Tibial nerve (tissue), 4 donors: ENCODE results near the gene GPR25. TPM values are rescaled to one million over a fixed set of nuclear protein-coding genes. Genes with fewer than 3 reads are reported as not detected.

Experiments used
- DNase-seq, 2 donors: peaks; one replicate each; pipeline ENCODE4 v3.0.0-alpha.2; 2019; ENCODE audit warnings: low spot score in 2 of 2
- H3K27ac ChIP-seq, 4 donors: fragments of 200-600 bp; sonication (generic) in 3 of 4; one replicate each; pipeline ENCODE4 v1.5.1; 2017 to 2019; ENCODE audit warnings: mild to moderate bottlenecking in 1 of 4
- H3K27me3 ChIP-seq, 2 donors: fragments of 200-600 bp; sonication (generic) in 1 of 2; one replicate each; pipeline versions ENCODE4 v1.5.1 to v1.6.0; 2017 to 2019
- H3K36me3 ChIP-seq, 3 donors: fragments of 200-600 bp; sonication (generic); one replicate each; pipeline ENCODE4 v1.5.1; 2018 to 2019
- H3K4me1 ChIP-seq, 4 donors: fragments of 200-600 bp; sonication (generic) in 3 of 4; one replicate each; pipeline ENCODE4 v1.5.1; 2017 to 2019
- H3K4me3 ChIP-seq, 4 donors: fragments of 200-600 bp; sonication (generic) in 3 of 4; one replicate each; pipeline ENCODE4 v1.5.1; 2017 to 2019; ENCODE audit warnings: mild to moderate bottlenecking in 1 of 4, moderate library complexity in 1 of 4
- H3K9me3 ChIP-seq, 4 donors: fragments of 200-600 bp; sonication (generic) in 3 of 4; one replicate each; pipeline ENCODE4 v1.5.1; 2017 to 2019
- EP300 ChIP-seq, 2 donors: sonication (generic); formaldehyde crosslinking; IDR thresholded peaks; one replicate each; pipeline ENCODE4 v1.6.1; 2017; ENCODE audit warnings: antibody characterized with exemption in 2 of 2, mild to moderate bottlenecking in 1 of 2
- POLR2A ChIP-seq, 2 donors: fragments of 450-650 bp; IDR thresholded peaks; one replicate each; pipeline ENCODE4 v1.6.1; 2017; ENCODE audit warnings: antibody characterized with exemption in 2 of 2, mild to moderate bottlenecking in 2 of 2, moderate library complexity in 2 of 2
- WGBS, 2 donors: methylation state at CpG; one replicate each; pipeline ENCODE4 v1.1.5; 2018; 5-methylcytosine and 5-hydroxymethylcytosine counted together
- total RNA-seq, 4 donors: library from RNA; depleted of rRNA; stranded (reverse); fragments of >200 nt; gene quantifications; one replicate each; pipeline ENCODE4 v1.1.0, GENCODE V29; 2016
- TF ChIP-seq, protein P1 (sequence below), 5 experiments: fragments of 200-600 bp in 3 of 5; fragments of 450-650 bp in 2 of 5; sonication (generic) in 3 of 5; IDR thresholded peaks; one replicate each; pipeline ENCODE4 v1.5.1; 2016 to 2019; ENCODE audit warnings: antibody characterized with exemption in 5 of 5, mild to moderate bottlenecking in 3 of 5, moderate library complexity in 2 of 5

The GPR25 gene
- total RNA-seq, 4 donors from 2014 or later, result not detected

DNA sequence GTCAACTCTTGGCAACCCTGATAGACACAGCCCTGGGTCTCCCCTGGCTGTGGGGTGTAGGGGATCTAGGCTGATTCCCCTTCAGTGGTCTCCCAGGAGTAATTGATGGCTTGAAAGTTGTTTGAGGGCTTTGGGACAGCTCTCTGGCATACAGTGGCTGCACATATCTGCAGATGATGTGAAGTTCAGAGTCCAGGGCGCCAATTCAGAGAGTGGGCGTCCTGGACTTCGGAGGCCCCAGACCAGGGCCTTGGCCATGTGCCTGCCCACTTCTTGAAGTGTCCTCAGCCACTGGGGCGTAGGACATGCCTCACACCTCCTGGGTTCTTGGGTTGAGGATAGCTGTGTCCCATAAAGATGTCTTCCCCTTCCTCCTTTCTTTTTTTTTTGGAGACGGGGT lies 24.5 kb downstream of the GPR25 start:
- Histone ChIP-seq H3K9me3 (no peaks in the 10 kb centered on the region), H3K27me3 (peaks cover 0 to 26% of the 10 kb centered on the region in 2 donors), H3K27ac (peak overlapping the region in 1 of 4 donors; percentile 50), H3K4me3 (no peak overlapping the region), H3K36me3 (no peaks in the 10 kb centered on the region), H3K4me1 (peaks cover 0 to 3% (median 0%) of the 10 kb centered on the region in 4 donors)
- no peak for DNase-seq
- TF ChIP-seq, protein P1, sequence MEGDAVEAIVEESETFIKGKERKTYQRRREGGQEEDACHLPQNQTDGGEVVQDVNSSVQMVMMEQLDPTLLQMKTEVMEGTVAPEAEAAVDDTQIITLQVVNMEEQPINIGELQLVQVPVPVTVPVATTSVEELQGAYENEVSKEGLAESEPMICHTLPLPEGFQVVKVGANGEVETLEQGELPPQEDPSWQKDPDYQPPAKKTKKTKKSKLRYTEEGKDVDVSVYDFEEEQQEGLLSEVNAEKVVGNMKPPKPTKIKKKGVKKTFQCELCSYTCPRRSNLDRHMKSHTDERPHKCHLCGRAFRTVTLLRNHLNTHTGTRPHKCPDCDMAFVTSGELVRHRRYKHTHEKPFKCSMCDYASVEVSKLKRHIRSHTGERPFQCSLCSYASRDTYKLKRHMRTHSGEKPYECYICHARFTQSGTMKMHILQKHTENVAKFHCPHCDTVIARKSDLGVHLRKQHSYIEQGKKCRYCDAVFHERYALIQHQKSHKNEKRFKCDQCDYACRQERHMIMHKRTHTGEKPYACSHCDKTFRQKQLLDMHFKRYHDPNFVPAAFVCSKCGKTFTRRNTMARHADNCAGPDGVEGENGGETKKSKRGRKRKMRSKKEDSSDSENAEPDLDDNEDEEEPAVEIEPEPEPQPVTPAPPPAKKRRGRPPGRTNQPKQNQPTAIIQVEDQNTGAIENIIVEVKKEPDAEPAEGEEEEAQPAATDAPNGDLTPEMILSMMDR (IDR thresholded peaks at IDR 0.05), result no peak
- TF ChIP-seq POLR2A (IDR thresholded peaks at IDR 0.05), result no peak
- TF ChIP-seq EP300 (IDR thresholded peaks at IDR 0.05), result no peak
- 83 to 86% methylated on average over 5 of the region's 5 CpGs for WGBS, 2 donors

DNA sequence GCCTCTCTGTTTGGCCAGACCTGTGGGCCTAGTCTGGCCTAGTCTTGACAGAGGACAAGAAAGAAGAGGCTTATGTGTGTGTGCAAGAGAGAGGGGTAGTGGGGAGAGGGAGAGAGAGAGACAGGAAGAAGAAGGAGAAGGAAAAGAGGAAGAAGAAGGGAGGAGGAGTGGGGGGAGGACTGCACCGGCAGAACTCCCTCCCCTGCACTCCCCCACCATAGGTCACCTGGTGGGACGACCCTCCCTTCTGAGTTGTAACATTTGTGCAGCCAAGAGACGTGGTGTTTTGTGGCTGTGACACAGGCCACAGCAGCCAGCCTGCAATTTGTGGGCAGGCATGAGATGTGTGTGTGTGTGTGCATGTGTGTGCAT lies 26.2 kb downstream of the GPR25 start:
- H3K4me1 ChIP-seq, result no peaks in the 10 kb centered on the region
- H3K36me3 ChIP-seq, result no peaks in the 10 kb centered on the region
- no peak overlapping the region for H3K4me3 ChIP-seq
- H3K27me3 ChIP-seq, result peaks cover 0 to 12% of the 10 kb centered on the region in 2 donors
- no peaks in the 10 kb centered on the region for H3K9me3 ChIP-seq
- 48 to 50% methylated on average over 3 of the region's 3 CpGs for WGBS, 2 donors
- no peak overlapping the region for H3K27ac ChIP-seq
- TF ChIP-seq POLR2A (IDR thresholded peaks at IDR 0.05) (no peak), EP300 (IDR thresholded peaks at IDR 0.05) (no peak)
- TF ChIP-seq, protein P1 (IDR thresholded peaks at IDR 0.05), result no peak
- DNase-seq, result no peak

GRCh38 chr1:200899451-200899915 lies 26.7 kb downstream of the GPR25 start:
- Histone ChIP-seq H3K9me3 (no peaks in the 10 kb centered on the region), H3K36me3 (no peaks in the 10 kb centered on the region), H3K27ac (no peak overlapping the region), H3K4me1 (no peaks in the 10 kb centered on the region), H3K4me3 (no peak overlapping the region), H3K27me3 (peaks cover 0 to 8% of the 10 kb centered on the region in 2 donors)
- WGBS, 2 donors, result 86 to 87% methylated on average over 10 of the region's 10 CpGs
- TF ChIP-seq POLR2A (IDR thresholded peaks at IDR 0.05) (no peak), EP300 (IDR thresholded peaks at IDR 0.05) (no peak)
- TF ChIP-seq, protein P1 (IDR thresholded peaks at IDR 0.05), result no peak
- DNase-seq, result no peak

GRCh38 chr1:200899954-200900867 lies 27.4 kb downstream of the GPR25 start:
- WGBS, 2 donors, result 92 to 93% methylated on average over 15 to 16 of the region's 16 CpGs
- Histone ChIP-seq H3K9me3 (no peaks in the 10 kb centered on the region), H3K27me3 (peaks cover 0 to 3% of the 10 kb centered on the region in 2 donors), H3K27ac (no peak overlapping the region), H3K36me3 (no peaks in the 10 kb centered on the region), H3K4me1 (no peaks in the 10 kb centered on the region), H3K4me3 (no peak overlapping the region)
- TF ChIP-seq, protein P1 (IDR thresholded peaks at IDR 0.05), result no peak
- TF ChIP-seq POLR2A (IDR thresholded peaks at IDR 0.05) (no peak), EP300 (IDR thresholded peaks at IDR 0.05) (no peak)
- no peak for DNase-seq

DNA sequence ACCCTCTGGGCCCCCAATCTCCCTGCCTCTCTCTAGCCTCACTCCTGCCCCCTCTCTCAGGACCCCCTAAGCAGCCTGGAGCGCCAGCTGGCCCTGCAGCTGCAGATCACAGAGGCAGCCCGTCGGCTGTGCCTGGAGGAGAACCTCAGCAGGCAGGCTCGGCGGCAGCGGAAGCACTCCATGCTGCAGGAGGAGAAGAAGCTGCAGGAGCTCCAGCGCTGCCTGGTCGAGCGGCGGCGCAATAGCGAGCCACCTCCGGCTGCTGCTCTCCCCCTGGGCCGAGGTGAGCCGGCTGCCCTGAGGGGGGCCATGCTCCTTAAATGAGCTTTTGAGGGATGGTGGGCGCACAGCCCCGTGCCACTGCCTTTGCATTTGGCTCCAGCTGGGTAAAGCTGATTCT lies 28.1 kb downstream of the GPR25 start:
- no peak for DNase-seq
- Histone ChIP-seq H3K27ac (no peak overlapping the region), H3K4me1 (no peaks in the 10 kb centered on the region), H3K9me3 (no peaks in the 10 kb centered on the region), H3K36me3 (no peaks in the 10 kb centered on the region), H3K27me3 (peaks cover 0 to 3% of the 10 kb centered on the region in 2 donors), H3K4me3 (no peak overlapping the region)
- 91% methylated on average over 4 to 17 of the region's 17 CpGs for WGBS, 2 donors
- TF ChIP-seq EP300 (IDR thresholded peaks at IDR 0.05) (no peak), POLR2A (IDR thresholded peaks at IDR 0.05) (no peak)
- TF ChIP-seq, protein P1 (IDR thresholded peaks at IDR 0.05), result no peak
